ENCODE measurements around the gene ETFB.

Gene ETFB

GRCh38 chr19:51372649-51373504 lies 6.7 kb upstream of the ETFB start, which contains the start of gene NKG7:
TSS of gene NKG7 (minus strand) at chr19:51372654. CDS start at chr19:51372535, 119 bp downstream.
- in situ Hi-C loops (cut with MboI; ENCODE audit: low sequenced_read_pairs) = no loop called here

- in situ Hi-C loops (cut with MboI; ENCODE audit: low sequenced_read_pairs) = no loop called here
These were observed 5.9 kb upstream of the ETFB start for GRCh38 chr19:51372021-51372648.

DNA sequence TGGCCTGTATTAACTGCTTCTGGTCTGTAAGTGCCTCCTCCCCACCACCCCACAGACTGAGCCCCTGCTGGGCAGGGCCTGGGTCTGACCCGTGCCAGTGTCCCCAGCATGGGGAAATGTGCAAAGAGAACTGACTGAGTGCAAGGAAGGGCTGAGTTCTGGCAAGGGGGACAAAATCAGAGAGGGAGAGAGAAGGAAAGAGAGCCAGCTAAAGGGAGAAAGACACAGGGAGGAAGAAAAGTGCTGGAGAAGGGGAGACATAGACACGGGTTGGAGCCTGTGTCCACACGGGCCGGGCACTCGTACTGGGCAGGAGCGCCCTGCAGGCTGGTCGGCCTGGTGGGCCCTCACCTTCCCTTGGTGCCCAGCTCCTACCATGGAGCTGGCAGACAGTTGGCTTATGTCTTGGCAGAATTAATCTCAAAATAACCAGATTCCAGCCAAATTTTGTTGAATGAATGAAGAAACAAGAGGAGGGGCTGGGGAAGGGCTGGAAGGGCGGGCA lies 5.0 kb upstream of the ETFB start:
- in situ Hi-C loops (cut with MboI; ENCODE audit: low sequenced_read_pairs) = no loop called here

DNA sequence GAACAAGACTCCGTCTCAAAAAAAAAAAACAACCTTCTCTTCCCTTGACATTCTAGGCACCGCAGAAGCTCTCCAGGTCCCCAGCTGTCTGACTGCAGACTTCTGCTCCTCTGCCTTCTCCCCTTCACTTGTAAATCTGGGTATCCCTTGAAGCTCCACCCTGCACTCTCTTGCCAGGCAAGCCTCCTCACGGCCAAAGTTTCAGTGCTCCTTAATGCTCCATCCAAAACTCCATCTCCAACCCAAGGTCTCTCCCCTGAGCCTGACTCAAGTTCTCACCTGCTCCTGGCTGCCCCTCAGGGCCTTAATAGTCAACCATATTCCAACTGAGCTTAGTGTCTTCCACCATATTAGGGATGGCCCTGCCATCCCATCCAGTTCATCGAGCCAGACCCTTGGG lies 4.0 kb upstream of the ETFB start:
- in situ Hi-C loops (cut with MboI; ENCODE audit: low sequenced_read_pairs) = no loop called here

DNA sequence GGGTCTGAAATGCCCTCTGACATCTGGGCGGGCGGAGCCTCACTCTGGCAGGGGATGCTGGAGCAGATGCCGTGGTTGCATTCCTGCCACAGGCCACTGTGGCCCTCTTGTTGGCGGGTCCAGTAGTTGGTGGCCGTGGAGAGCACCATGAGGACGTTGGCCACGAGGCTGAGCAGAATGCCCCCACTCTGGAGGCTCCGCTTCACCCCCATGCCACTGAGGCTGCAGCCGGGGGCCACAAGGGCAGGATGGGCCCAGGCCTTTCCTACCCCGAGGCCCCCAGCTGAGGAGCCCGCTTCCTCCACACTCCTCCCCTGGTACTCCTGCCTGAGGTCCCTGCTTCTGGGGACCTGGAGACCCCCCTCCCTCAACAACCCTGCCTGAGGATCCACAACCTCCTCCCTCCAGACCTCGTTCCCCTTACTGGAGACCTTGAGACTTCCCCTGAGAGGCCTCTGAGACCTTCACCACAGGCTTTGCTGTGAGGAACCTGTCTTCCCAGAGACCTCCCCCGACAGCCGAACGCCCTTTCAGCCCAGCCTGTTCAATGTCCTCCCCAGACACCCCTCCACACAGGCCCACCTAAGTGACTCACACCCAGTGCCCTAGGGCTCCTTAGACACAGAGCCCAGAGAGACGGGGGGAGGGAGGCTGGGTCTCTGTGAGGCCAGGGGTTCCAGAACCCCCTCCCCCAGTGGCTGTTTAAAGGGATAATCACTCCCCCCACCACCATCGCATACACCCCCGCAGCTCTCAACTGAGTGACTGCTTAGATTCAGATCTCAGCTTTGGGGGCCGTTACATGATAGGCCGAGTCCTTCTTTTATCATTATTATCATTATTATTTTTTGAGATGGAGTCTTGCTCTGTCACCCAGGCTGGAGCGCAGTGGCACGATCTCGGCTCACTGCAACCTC lies 2.4 kb upstream of the ETFB start, which contains the start of gene CLDND2:
CLDND2 (minus strand) TSS at position 638 of the 917 bp plus-strand sequence; CDS start at position 212, 426 bp downstream.
- in situ Hi-C loops (cut with MboI; ENCODE audit: low sequenced_read_pairs) = no loop called here

DNA sequence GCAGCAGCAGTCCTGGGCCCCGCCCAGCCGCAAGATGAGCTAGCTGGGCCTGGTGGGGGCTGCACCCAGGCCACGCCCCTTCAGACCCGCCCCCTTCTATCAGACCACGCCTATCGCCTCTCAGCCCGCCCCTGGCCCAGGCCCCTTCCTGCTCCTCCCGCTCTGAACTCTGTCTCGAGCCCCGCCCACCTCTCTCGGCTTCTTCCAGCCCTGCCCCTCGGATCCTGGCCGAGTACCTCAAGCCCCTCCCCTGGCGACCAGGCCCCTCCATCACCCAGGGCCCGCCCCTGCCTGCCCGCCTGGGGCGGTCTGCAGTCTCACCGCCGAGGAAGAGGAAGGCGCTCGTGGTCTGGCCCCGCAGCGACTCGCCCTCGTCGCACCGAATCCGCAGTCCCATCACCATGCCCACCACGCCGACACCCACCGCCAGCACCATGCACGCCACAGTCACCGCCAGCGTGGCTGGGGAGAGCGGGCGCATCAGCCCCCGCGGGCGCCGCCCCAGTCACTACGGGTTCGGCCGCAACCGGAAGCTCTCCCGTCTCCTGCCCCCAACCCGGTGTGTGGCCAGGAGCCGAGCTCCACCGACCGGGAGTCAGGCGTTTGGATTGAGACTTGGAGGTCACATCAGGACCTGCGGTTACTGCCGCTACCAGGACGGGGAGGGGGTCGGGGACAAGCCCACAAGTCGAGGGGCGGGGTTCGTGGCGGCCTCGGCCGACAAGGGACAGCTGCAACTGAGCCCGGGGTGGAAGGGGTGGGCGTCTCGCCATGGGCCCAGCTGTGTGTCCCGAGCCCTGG lies 1.6 kb upstream of the ETFB start:
- in situ Hi-C loops (cut with MboI; ENCODE audit: low sequenced_read_pairs) = no loop called here

- in situ Hi-C loops (cut with MboI; ENCODE audit: low sequenced_read_pairs) = no loop called here
These were observed 1.0 kb upstream of the ETFB start for GRCh38 chr19:51367255-51367564.

DNA sequence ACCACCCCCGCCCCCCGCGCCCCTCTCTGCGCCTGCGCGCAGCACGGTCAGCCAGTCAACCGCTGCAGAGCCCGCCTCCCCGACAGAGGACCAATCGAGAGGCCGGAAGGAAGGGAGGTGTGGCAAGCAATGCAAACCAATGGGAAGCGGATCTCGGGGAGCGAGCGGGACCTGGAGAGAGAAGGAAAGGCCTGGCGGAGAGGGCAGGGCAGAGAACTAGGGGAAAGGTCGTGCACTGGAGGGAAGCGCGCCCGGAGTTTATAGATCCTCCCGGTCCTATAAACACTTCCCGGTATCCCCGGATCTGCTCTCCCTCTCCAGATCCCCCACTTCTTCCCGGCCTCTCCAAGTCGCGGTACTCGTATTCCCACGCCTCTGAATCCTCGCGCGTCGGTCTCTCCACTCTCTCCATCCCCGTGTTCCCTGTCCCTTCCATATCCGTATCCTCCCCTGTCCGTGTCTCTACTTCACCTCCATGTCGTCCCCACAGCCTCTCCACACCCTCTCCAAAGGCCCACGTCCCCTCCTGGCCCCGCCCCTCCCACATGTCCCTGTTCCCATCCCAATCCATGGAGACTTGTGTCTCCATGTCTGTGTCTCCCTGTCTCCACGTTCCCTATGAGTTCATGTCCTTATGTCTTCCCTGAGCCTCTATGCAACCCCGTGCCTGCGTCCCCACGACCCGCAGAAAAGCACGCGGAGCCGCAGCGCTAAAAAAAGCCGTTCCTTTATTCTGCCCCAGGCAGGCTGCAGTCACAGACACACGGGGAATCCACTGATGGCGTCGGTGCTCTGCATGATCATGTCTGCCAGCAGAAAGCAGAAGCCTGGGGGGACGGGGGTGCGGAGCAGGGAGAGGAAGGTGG lies 434 bp upstream of the ETFB start:
- in situ Hi-C loops (cut with MboI; ENCODE audit: low sequenced_read_pairs) = no loop called here

GRCh38 chr19:51365211-51365964 lies 800 bp downstream of the ETFB start:
- in situ Hi-C loops (cut with MboI; ENCODE audit: low sequenced_read_pairs) = no loop called here

GRCh38 chr19:51364200-51365106 lies 1.7 kb downstream of the ETFB start:
- in situ Hi-C loops (cut with MboI; ENCODE audit: low sequenced_read_pairs) = no loop called here

DNA sequence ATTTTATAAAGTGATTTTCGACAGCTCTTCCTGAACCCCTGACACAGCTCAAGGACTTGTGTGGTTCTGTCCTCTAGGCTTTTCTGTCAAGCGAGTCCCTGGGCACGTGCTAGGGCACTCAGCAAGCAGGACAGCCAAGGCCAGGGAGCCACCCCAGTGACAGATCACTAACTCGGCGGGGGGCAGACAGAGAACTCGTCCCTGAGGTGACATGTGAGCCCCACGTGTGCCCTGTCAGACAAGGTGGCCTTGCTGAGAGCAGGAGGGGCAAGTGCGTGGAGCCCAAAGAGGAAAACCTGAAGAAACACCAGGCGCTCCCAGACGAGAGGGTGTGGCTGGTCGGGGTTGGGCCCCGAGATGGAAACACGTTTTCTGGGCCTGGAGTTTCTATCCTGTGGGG lies 4.9 kb downstream of the ETFB start:
- in situ Hi-C loops (cut with MboI; ENCODE audit: low sequenced_read_pairs) = no loop called here

GRCh38 chr19:51359294-51359693 lies 6.9 kb downstream of the ETFB start:
- in situ Hi-C loops (cut with MboI; ENCODE audit: low sequenced_read_pairs) = no loop called here

- in situ Hi-C loops (cut with MboI; ENCODE audit: low sequenced_read_pairs) = no loop called here
These were observed 8.2 kb downstream of the ETFB start for GRCh38 chr19:51357952-51358351.

DNA sequence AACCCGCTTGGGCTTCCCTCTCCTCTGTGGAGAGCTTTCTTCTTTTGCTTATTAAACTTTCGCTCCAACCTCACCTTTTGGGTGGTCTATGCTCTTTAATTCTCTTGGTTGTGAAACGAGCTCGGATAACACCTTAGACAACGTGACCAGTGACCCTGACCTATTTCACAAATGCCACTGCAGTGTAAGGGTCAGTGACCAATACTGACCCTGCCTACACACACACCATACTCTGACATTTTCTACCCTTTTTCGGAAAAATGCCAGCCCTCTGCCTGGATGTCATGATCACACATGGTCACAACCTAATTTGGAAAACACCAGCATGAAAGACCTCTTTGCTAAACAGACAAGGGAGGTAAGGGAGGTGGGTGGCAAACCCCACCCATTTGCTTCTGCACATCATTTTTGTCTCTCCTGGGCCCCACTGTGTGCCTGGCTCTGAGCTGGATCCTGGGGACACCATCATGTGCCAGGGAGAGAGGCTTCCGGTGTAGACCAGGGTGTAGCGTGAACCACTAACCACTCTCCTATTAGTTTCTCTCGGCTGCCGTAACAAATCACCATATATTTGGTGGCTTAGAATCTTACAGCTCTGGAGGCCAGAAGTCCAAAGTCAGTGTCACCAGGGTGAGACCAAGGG lies 9.9 kb downstream of the ETFB start:
- in situ Hi-C loops (cut with MboI; ENCODE audit: low sequenced_read_pairs) = no loop called here

GRCh38 chr19:51354742-51355148 lies 11.4 kb downstream of the ETFB start:
- in situ Hi-C loops (cut with MboI; ENCODE audit: low sequenced_read_pairs) = no loop called here

GRCh38 chr19:51354103-51354741 lies 12.0 kb downstream of the ETFB start:
- in situ Hi-C loops (cut with MboI; ENCODE audit: low sequenced_read_pairs) = no loop called here

All from HL-60/S4 treated with retinoic acid at 250 ng/mL for 4 days and 3 days (cell line).